ENCODE measurements around the gene TRABD.

DNA sequence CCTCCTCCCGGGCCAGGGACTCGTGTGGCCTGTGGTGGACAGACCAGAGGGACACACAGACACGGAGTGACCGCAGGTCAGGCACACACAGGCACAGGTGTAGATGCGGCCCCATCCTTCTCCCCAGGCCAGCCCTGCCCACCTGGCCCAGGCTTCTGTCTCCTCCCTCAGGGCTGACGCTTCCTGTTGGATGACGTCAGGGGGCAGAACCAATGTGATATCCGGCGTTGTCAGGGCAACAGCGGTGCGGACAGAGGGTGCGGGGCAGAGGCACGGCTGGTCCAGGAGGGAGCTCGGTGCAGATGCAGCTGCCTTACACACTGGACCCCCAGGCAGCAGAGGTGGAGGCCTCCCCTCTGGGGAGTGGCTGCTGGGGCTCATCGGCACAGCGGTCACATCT is 62.0 kb downstream of the TRABD start:
- TF ChIP-seq, protein P1, sequence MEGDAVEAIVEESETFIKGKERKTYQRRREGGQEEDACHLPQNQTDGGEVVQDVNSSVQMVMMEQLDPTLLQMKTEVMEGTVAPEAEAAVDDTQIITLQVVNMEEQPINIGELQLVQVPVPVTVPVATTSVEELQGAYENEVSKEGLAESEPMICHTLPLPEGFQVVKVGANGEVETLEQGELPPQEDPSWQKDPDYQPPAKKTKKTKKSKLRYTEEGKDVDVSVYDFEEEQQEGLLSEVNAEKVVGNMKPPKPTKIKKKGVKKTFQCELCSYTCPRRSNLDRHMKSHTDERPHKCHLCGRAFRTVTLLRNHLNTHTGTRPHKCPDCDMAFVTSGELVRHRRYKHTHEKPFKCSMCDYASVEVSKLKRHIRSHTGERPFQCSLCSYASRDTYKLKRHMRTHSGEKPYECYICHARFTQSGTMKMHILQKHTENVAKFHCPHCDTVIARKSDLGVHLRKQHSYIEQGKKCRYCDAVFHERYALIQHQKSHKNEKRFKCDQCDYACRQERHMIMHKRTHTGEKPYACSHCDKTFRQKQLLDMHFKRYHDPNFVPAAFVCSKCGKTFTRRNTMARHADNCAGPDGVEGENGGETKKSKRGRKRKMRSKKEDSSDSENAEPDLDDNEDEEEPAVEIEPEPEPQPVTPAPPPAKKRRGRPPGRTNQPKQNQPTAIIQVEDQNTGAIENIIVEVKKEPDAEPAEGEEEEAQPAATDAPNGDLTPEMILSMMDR (conservative IDR thresholded peaks at IDR 0.05; ENCODE audit: low read length): no peak
- no peak for TF ChIP-seq EZH2phosphoT487 (IDR thresholded peaks at IDR 0.05; ENCODE audit: borderline replicate concordance)

All from Loucy (cell line).